Measurements from ENCODE around the gene TMTC4.

GRCh38 chr13:100611678-100612492, 62.7 kb downstream of the TMTC4 start:
- TF ChIP-seq DPF2 (IDR thresholded peaks at IDR 0.05) (0 out of 2 replicates have a peak, but pooled peaks have one; percentile 27), CTCF (IDR thresholded peaks at IDR 0.05 in 2 of 3, conservative IDR thresholded peaks at IDR 0.05 in 1 of 3; ENCODE audit: control insufficient read depth in 2 of 3, extremely low read depth in 1 of 3, insufficient read depth in 1 of 3, low read depth in 3 of 3, low read length in 3 of 3) (no peak), SMC3 (IDR thresholded peaks at IDR 0.05; ENCODE audit: borderline replicate concordance, low read length) (no peak), CHD2 (IDR thresholded peaks at IDR 0.05; ENCODE audit: borderline replicate concordance, low read depth, low read length) (no peak), ESRRA (IDR thresholded peaks at IDR 0.05; ENCODE audit: low read length) (no peak), POLR2AphosphoS5 (IDR thresholded peaks at IDR 0.05; ENCODE audit: low read length) (no peak), MEF2A (IDR thresholded peaks at IDR 0.05; ENCODE audit: insufficient read depth, low read depth, low read length) (no peak), ELK1 (IDR thresholded peaks at IDR 0.05; ENCODE audit: low read depth, low read length) (no peak), ZNF274 (IDR thresholded peaks at IDR 0.05; ENCODE audit: insufficient read depth, insufficient read length) (no peak), NFYB (IDR thresholded peaks at IDR 0.05; ENCODE audit: insufficient read depth, low read depth, low read length) (no peak), POLR2A (IDR thresholded peaks at IDR 0.05; ENCODE audit: low read depth, low read length) (no peak), SIN3A (IDR thresholded peaks at IDR 0.05; ENCODE audit: low read depth, low read length) (no peak), NR2F1 (conservative IDR thresholded peaks at IDR 0.05) (no peak)
